Activated CD4-positive, alpha-beta T cell treated with anti-CD3 and anti-CD28 coated beads, Interleukin-2, amount 50 U/mL, for 4 hours (primary cell): Measurements from ENCODE around the gene RALGPS1.

ENCODE experiments used
- DNase-seq, 2 experiments: peaks; one replicate each; pipeline ENCODE4 v3.0.0-alpha.2; 2020

Gene RALGPS1

GRCh38 chr9:127231666-127232065 lies 317.1 kb downstream of the RALGPS1 start:
- DNase-seq: no peak

GRCh38 chr9:127232833-127233549 lies 318.4 kb downstream of the RALGPS1 start:
- no peak for DNase-seq

GRCh38 chr9:127233550-127233949 lies 319.0 kb downstream of the RALGPS1 start:
- no peak for DNase-seq

- DNase-seq: no peak
Observed at GRCh38 chr9:127233989-127234388, 319.4 kb downstream of the RALGPS1 start.

- DNase-seq: no peak
Observed at GRCh38 chr9:127237801-127238200, 323.2 kb downstream of the RALGPS1 start.

- no peak for DNase-seq
Observed at GRCh38 chr9:127241354-127241753, 326.8 kb downstream of the RALGPS1 start.

- peak; percentile 93 to 94 for DNase-seq
Observed at GRCh38 chr9:127244609-127245601, 330.3 kb downstream of the RALGPS1 start.

GRCh38 chr9:127245637-127246164 lies 331.1 kb downstream of the RALGPS1 start:
- no peak for DNase-seq

GRCh38 chr9:127248241-127248640 lies 333.7 kb downstream of the RALGPS1 start:
- DNase-seq: no peak

- DNase-seq: no peak
Observed at GRCh38 chr9:127249877-127250276, 335.3 kb downstream of the RALGPS1 start.

- DNase-seq: no peak
Observed at GRCh38 chr9:127250896-127251391, 336.4 kb downstream of the RALGPS1 start.

- DNase-seq: no peak
Observed at GRCh38 chr9:127252410-127253318, 338.1 kb downstream of the RALGPS1 start.

- DNase-seq: no peak
Observed at GRCh38 chr9:127253446-127253845, 338.9 kb downstream of the RALGPS1 start.

- no peak for DNase-seq
Observed at GRCh38 chr9:127255692-127256091, 341.1 kb downstream of the RALGPS1 start.

- DNase-seq: no peak
Observed at GRCh38 chr9:127256324-127256723, 341.7 kb downstream of the RALGPS1 start.

GRCh38 chr9:127258606-127259471 lies 344.3 kb downstream of the RALGPS1 start:
- no peak for DNase-seq

- DNase-seq: no peak
Observed at GRCh38 chr9:127262602-127263001, 348.0 kb downstream of the RALGPS1 start.

GRCh38 chr9:127263237-127263636 lies 348.7 kb downstream of the RALGPS1 start:
- DNase-seq: no peak

GRCh38 chr9:127263664-127264063 lies 349.1 kb downstream of the RALGPS1 start:
- DNase-seq: no peak

- no peak for DNase-seq
Observed at GRCh38 chr9:127264462-127265219, 350.1 kb downstream of the RALGPS1 start, which contains the start of gene GARNL3. GARNL3 (plus strand) TSS chr9:127264774; CDS start chr9:127264878, 104 bp downstream.
